Skeletal muscle tissue (tissue), 4 donors: ENCODE data around the gene ARL3. TPM values are rescaled to one million over a fixed set of nuclear protein-coding genes. Genes with fewer than 3 reads are reported as not detected.
"Not testable (repeated sequence)": the region's sequence is repeated elsewhere in the genome, so short reads cannot be mapped to it uniquely, and the experiment has no call there.

ENCODE experiments used
- H3K27ac ChIP-seq: one replicate; pipeline ENCODE4 v1.7.0; 2013; ENCODE audit warnings: mild to moderate bottlenecking, low read depth, low read length, inconsistent platforms
- H3K27me3 ChIP-seq, 3 donors: one replicate each; pipeline ENCODE4 v1.7.0; 2013; ENCODE audit warnings: low read length in 3 of 3; ENCODE audit not compliant: control insufficient read depth in 3 of 3, insufficient read depth in 3 of 3
- H3K36me3 ChIP-seq, 3 donors: one replicate each; pipeline ENCODE4 v1.7.0; 2013; ENCODE audit warnings: low read length in 3 of 3; ENCODE audit not compliant: control insufficient read depth in 3 of 3, insufficient read depth in 3 of 3
- H3K4me1 ChIP-seq, 3 donors: one replicate each; pipeline ENCODE4 v1.7.0; 2013; ENCODE audit warnings: low read length in 3 of 3, mild to moderate bottlenecking in 3 of 3; ENCODE audit not compliant: control insufficient read depth in 3 of 3, insufficient read depth in 3 of 3
- H3K4me3 ChIP-seq, 3 donors: one replicate each; pipeline ENCODE4 v1.7.0; 2013; ENCODE audit warnings: low read length in 3 of 3
- H3K9ac ChIP-seq, 3 donors: one replicate each; pipeline ENCODE4 v1.7.0; 2013; ENCODE audit warnings: low read length in 3 of 3, mild to moderate bottlenecking in 3 of 3, moderate library complexity in 2 of 3, low read depth in 1 of 3
- H3K9me3 ChIP-seq, 3 donors: one replicate each; pipeline ENCODE4 v1.7.0; 2013; ENCODE audit warnings: low read length in 3 of 3; ENCODE audit not compliant: control insufficient read depth in 3 of 3
- total RNA-seq: library from RNA; depleted of rRNA; stranded (reverse); fragments of >200 nt; gene quantifications from one replicate; pipeline ENCODE4 v1.2.3, GENCODE V29; 2014
- donor health status: Osteomylitis.

ARL3 gene
- total RNA-seq, 1 donor from 2014 or later: 5.2 TPM

- no peaks in the 10 kb centered on the region for H3K36me3 ChIP-seq
- no peaks in the 10 kb centered on the region for H3K27me3 ChIP-seq
- peak overlapping the region in 2 of 3 donors; percentile 2 to 5 for H3K9ac ChIP-seq
- peak overlapping the region; percentile 91 for H3K27ac ChIP-seq
- peak overlapping the region; percentile 27 to 46 (median 36) for H3K4me3 ChIP-seq
- H3K9me3 ChIP-seq: no peaks in the 10 kb centered on the region
- peaks cover 17 to 21% (median 20%) of the 10 kb centered on the region in 3 donors for H3K4me1 ChIP-seq
Measured at GRCh38 chr10:102752934-102753664, 38.9 kb upstream of the ARL3 start.

- Histone ChIP-seq H3K27me3 (no peaks in the 10 kb centered on the region), H3K4me1 (peaks cover 17 to 21% (median 20%) of the 10 kb centered on the region in 3 donors), H3K36me3 (no peaks in the 10 kb centered on the region), H3K4me3 (peak overlapping the region; percentile 27 to 46 (median 36)), H3K9me3 (no peaks in the 10 kb centered on the region), H3K9ac (peak overlapping the region; percentile 2 to 42 (median 5)), H3K27ac (peak overlapping the region; percentile 91)
Measured at GRCh38 chr10:102752266-102752930, 38.2 kb upstream of the ARL3 start.

GRCh38 chr10:102745157-102745556 is 31.0 kb upstream of the ARL3 start:
- Histone ChIP-seq H3K9ac (peak overlapping the region in 2 of 3 donors; percentile 93 to 97), H3K27ac (peak overlapping the region; percentile 89), H3K36me3 (no peaks in the 10 kb centered on the region), H3K9me3 (no peaks in the 10 kb centered on the region), H3K4me3 (peak overlapping the region in 2 of 3 donors; percentile 86 to 94), H3K27me3 (no peaks in the 10 kb centered on the region), H3K4me1 (peaks cover 19 to 24% (median 19%) of the 10 kb centered on the region in 3 donors)

- H3K36me3 ChIP-seq: no peaks in the 10 kb centered on the region
- peak overlapping the region; percentile 86 to 98 (median 94) for H3K4me3 ChIP-seq
- H3K4me1 ChIP-seq: peaks cover 19 to 24% (median 19%) of the 10 kb centered on the region in 3 donors
- H3K27me3 ChIP-seq: no peaks in the 10 kb centered on the region
- no peaks in the 10 kb centered on the region for H3K9me3 ChIP-seq
- peak overlapping the region; percentile 89 for H3K27ac ChIP-seq
- H3K9ac ChIP-seq: peak overlapping the region; percentile 78 to 97 (median 93)
Measured at GRCh38 chr10:102744374-102745051, 30.3 kb upstream of the ARL3 start.

GRCh38 chr10:102743588-102744373 is 29.6 kb upstream of the ARL3 start, which contains the start of gene WBP1L:
Gene WBP1L (plus strand): TSS chr10:102743948. CDS start chr10:102744054, 106 bp downstream.
- H3K9me3 ChIP-seq: no peaks in the 10 kb centered on the region
- H3K9ac ChIP-seq: peak within 1 kb of the TSS; percentile 78 to 97 (median 93)
- H3K36me3 ChIP-seq: no peaks in the 10 kb centered on the region
- no peaks in the 10 kb centered on the region for H3K27me3 ChIP-seq
- H3K4me3 ChIP-seq: peak within 1 kb of the TSS; percentile 86 to 98 (median 94)
- H3K27ac ChIP-seq: peak within 1 kb of the TSS; percentile 89
- H3K4me1 ChIP-seq: peaks cover 19 to 24% (median 19%) of the 10 kb centered on the region in 3 donors

- Histone ChIP-seq H3K27me3 (no peaks in the 10 kb centered on the region), H3K9me3 (no peaks in the 10 kb centered on the region), H3K27ac (no peak overlapping the region), H3K4me1 (peaks cover 19 to 24% (median 19%) of the 10 kb centered on the region in 3 donors), H3K4me3 (peak overlapping the region; percentile 47 to 63 (median 56)), H3K9ac (no peak overlapping the region), H3K36me3 (no peaks in the 10 kb centered on the region)
Measured at GRCh38 chr10:102743078-102743587, 28.9 kb upstream of the ARL3 start.

GRCh38 chr10:102742313-102742712 is 28.1 kb upstream of the ARL3 start:
- not testable (repeated sequence) for H3K9ac ChIP-seq, H3K27me3 ChIP-seq, H3K36me3 ChIP-seq, H3K27ac ChIP-seq, H3K9me3 ChIP-seq, H3K4me3 ChIP-seq
- H3K4me1 ChIP-seq: peaks cover 19 to 24% (median 19%) of the 10 kb centered on the region in 3 donors

- Histone ChIP-seq H3K27ac (no peak overlapping the region), H3K9ac (no peak overlapping the region), H3K27me3 (no peaks in the 10 kb centered on the region), H3K4me1 (peaks cover 19 to 24% (median 19%) of the 10 kb centered on the region in 3 donors), H3K9me3 (no peaks in the 10 kb centered on the region), H3K4me3 (no peak overlapping the region), H3K36me3 (peaks cover 0 to 3% (median 2%) of the 10 kb centered on the region in 3 donors)
Measured at GRCh38 chr10:102741726-102742237, 27.6 kb upstream of the ARL3 start.

- H3K27ac ChIP-seq: no peak overlapping the region
- H3K9me3 ChIP-seq: no peaks in the 10 kb centered on the region
- peaks cover 0 to 6% (median 3%) of the 10 kb centered on the region in 3 donors for H3K36me3 ChIP-seq
Measured at GRCh38 chr10:102740229-102740628, 26.0 kb upstream of the ARL3 start.

More at GRCh38 chr10:102740229-102740628, 26.0 kb upstream of the ARL3 start:
- Histone ChIP-seq H3K4me1 (peaks cover 16% of the 10 kb centered on the region in 3 donors), H3K9ac (no peak overlapping the region), H3K4me3 (no peak overlapping the region), H3K27me3 (no peaks in the 10 kb centered on the region)
